DND-41 (cell line): ENCODE data around the gene NYNRIN.

Experiments used
- ATAC-seq: fragments of 200-7000 bp; cut with Tn5 transposase; 3 replicates; pipeline ENCODE4 v1.9.1; 2021; ENCODE audit warnings: low read depth; ENCODE audit not compliant: insufficient read depth
- DNase-seq: peaks from one replicate; pipeline ENCODE4 v3.0.0-alpha.2; 2020
- H2AFZ ChIP-seq: 2 replicates; pipeline ENCODE4 v1.6.0; 2012; ENCODE audit warnings: low read depth, low read length
- H3K27ac ChIP-seq: 2 replicates; pipeline ENCODE4 v1.5.1; 2012; ENCODE audit warnings: low read length, inconsistent platforms
- H3K27me3 ChIP-seq: fragments of 200-600 bp; sonication (generic); 2 replicates; pipeline ENCODE4 v1.6.0; 2012; ENCODE audit warnings: low read length, mild to moderate bottlenecking, inconsistent platforms; ENCODE audit not compliant: insufficient read depth, poor library complexity
- H3K36me3 ChIP-seq: 2 replicates; pipeline ENCODE4 v1.5.1; 2012; ENCODE audit warnings: low read length, inconsistent platforms; ENCODE audit not compliant: insufficient read depth
- H3K4me1 ChIP-seq: 2 replicates; pipeline ENCODE4 v1.5.1; 2012; ENCODE audit warnings: mild to moderate bottlenecking, low read length; ENCODE audit not compliant: insufficient read depth
- H3K4me2 ChIP-seq: 2 replicates; pipeline ENCODE4 v1.6.0; 2012; ENCODE audit warnings: mild to moderate bottlenecking, moderate library complexity, low read length, inconsistent platforms; ENCODE audit not compliant: insufficient read depth
- H3K4me3 ChIP-seq, 2 experiments: fragments of 200-600 bp in 1 of 2; shearing (Covaris generic) in 1 of 2; 2 replicates each; pipeline ENCODE4 v1.5.1; 2012 to 2016; ENCODE audit warnings: inconsistent platforms in 2 of 2, low read length in 2 of 2, mild to moderate bottlenecking in 2 of 2, low read depth in 1 of 2, moderate library complexity in 1 of 2
- H3K79me2 ChIP-seq: 2 replicates; pipeline ENCODE4 v1.6.0; 2012; ENCODE audit warnings: low read length, inconsistent platforms; ENCODE audit not compliant: insufficient read depth
- H3K9ac ChIP-seq: 2 replicates; pipeline ENCODE4 v1.6.0; 2012; ENCODE audit warnings: low read depth, mild to moderate bottlenecking, inconsistent platforms, low read length, moderate library complexity
- H3K9me3 ChIP-seq: 2 replicates; pipeline ENCODE4 v1.5.1; 2012; ENCODE audit warnings: low read length, moderate library complexity, mild to moderate bottlenecking, inconsistent platforms; ENCODE audit not compliant: insufficient read depth, severe bottlenecking
- H4K20me1 ChIP-seq: 2 replicates; pipeline ENCODE4 v1.6.0; 2012; ENCODE audit warnings: low read length; ENCODE audit not compliant: insufficient read depth
- EZH2 ChIP-seq: IDR thresholded peaks from 3 replicates; pipeline ENCODE4 v1.6.1; 2012; ENCODE audit warnings: borderline replicate concordance, low read depth, mild to moderate bottlenecking, moderate library complexity, low read length, inconsistent platforms; ENCODE audit not compliant: severe bottlenecking
- TF ChIP-seq, protein P1 (sequence below): IDR thresholded peaks from 2 replicates; pipeline ENCODE4 v1.5.1; 2012; ENCODE audit warnings: borderline replicate concordance, low read length, moderate library complexity, mild to moderate bottlenecking; ENCODE audit not compliant: poor library complexity, severe bottlenecking; ENCODE audit errors: extremely low read depth

Gene NYNRIN

DNA sequence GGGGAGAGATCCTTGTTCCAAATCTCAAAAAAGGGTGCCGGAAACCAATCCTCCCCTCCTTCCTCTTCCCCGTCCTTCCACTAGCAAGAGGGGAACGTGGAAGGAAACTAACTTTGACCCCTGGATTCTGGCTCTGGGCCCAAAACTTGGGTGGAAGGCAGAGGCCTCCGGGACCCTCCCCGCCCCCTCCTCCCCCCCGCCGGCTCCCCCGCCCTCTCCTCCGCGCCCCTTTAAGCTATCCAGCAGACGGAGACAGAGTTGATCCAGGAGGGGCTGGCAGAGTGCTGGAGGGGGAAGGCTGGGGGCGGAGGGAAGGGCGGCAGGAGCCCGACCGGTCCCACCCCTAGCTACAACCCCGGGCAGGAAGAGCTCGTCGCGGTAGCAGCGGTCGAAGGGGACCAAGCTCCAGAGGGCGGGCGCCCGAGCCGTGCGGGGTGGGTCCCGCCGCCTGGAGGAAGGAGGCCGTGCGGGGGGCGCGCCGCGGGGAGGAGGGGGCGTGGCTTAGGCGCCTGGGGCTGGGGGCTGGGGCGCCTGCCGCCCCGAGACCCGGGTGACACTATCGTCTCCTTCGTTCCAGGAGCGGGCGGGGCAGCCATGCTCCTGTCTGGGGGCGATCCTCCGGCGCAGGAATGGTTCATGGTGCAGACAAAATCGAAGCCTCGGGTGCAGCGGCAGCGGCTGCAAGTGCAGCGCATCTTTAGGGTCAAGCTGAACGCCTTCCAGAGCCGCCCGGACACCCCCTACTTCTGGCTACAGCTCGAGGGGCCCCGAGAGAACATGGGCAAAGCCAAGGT, at the start of gene NYNRIN:
TSS of gene NYNRIN (plus strand) at position 351 of the 794 bp plus-strand sequence. CDS start at position 595, 244 bp downstream.
- peak; percentile 25 for DNase-seq
- Histone ChIP-seq H4K20me1 (no peaks in the 10 kb centered on the region), H3K79me2 (no peaks in the 10 kb centered on the region), H3K27me3 (peaks cover 55% of the 10 kb centered on the region), H3K27ac (no peak within 1 kb of the TSS), H3K36me3 (no peaks in the 10 kb centered on the region), H3K4me1 (no peaks in the 10 kb centered on the region), H3K9me3 (no peaks in the 10 kb centered on the region), H3K4me2 (no peak within 1 kb of the TSS), H2AFZ (no peak within 1 kb of the TSS), H3K4me3 (no peak within 1 kb of the TSS), H3K9ac (no peak within 1 kb of the TSS)
- ATAC-seq, result peak; percentile 77
- TF ChIP-seq EZH2, result no peak
- TF ChIP-seq, protein P1, sequence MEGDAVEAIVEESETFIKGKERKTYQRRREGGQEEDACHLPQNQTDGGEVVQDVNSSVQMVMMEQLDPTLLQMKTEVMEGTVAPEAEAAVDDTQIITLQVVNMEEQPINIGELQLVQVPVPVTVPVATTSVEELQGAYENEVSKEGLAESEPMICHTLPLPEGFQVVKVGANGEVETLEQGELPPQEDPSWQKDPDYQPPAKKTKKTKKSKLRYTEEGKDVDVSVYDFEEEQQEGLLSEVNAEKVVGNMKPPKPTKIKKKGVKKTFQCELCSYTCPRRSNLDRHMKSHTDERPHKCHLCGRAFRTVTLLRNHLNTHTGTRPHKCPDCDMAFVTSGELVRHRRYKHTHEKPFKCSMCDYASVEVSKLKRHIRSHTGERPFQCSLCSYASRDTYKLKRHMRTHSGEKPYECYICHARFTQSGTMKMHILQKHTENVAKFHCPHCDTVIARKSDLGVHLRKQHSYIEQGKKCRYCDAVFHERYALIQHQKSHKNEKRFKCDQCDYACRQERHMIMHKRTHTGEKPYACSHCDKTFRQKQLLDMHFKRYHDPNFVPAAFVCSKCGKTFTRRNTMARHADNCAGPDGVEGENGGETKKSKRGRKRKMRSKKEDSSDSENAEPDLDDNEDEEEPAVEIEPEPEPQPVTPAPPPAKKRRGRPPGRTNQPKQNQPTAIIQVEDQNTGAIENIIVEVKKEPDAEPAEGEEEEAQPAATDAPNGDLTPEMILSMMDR, result no peak

DNA sequence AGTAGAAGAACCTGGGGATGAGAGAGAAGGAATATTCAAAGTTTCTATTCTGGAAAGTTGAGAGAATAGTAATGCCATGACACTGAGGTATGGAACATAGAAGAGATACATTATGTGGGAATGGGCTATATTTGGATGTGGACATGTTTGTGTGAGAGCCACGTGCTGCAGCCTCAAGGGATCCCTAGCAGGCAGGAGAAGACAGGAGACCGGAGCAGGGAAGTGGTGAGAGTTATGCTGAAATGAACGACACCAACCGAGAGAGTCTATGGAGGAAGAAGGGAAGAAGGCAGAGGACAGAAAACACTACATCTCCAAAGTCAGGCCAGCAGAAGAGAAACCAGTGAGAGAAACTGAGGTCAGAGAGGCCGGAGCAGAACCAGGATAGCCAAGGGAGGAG, 49.1 kb upstream of the NYNRIN start:
- peaks cover 16% of the 10 kb centered on the region for H3K27me3 ChIP-seq
- H3K79me2 ChIP-seq, result no peaks in the 10 kb centered on the region
- no peak overlapping the region for H3K27ac ChIP-seq

DNA sequence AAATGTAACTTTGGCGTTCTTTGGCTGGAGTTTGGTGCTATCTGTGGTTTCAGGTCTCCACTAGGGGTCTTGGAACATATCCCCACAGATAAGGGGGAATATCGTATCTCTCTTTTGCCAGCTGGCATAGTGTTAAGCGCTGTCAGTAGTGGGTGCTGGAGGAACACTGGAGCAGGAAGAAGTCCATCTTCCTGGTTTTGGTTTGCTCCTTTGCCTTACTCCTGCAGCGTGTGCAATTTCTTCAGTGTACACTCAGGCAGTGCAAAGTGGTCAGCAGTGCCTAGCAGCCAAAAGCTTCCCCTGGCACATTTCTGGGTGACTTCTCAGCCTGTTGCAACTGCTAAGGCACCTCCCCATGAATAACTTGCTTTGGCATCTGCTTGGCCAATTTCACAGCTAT, 47.3 kb upstream of the NYNRIN start:
- Histone ChIP-seq H4K20me1 (no peaks in the 10 kb centered on the region), H3K27ac (no peak overlapping the region), H3K27me3 (peaks cover 15% of the 10 kb centered on the region), H3K4me3 (no peak overlapping the region), H3K9me3 (no peaks in the 10 kb centered on the region), H2AFZ (no peak overlapping the region), H3K79me2 (no peaks in the 10 kb centered on the region), H3K4me1 (no peaks in the 10 kb centered on the region), H3K9ac (no peak overlapping the region), H3K4me2 (no peak overlapping the region), H3K36me3 (no peaks in the 10 kb centered on the region)
- no peak for DNase-seq
- no peak for TF ChIP-seq EZH2
- TF ChIP-seq, protein P1, result no peak
- ATAC-seq, result no peak

More for the DNA sequence above, 49.1 kb upstream of the NYNRIN start:
- Histone ChIP-seq H3K9me3 (no peaks in the 10 kb centered on the region), H3K36me3 (no peaks in the 10 kb centered on the region), H4K20me1 (no peaks in the 10 kb centered on the region), H3K4me3 (no peak overlapping the region), H2AFZ (no peak overlapping the region), H3K4me1 (no peaks in the 10 kb centered on the region), H3K4me2 (no peak overlapping the region), H3K9ac (no peak overlapping the region)
- DNase-seq, result no peak
- TF ChIP-seq, protein P1, result no peak
- no peak for TF ChIP-seq EZH2
- no peak for ATAC-seq
